SKM-1 (cell line): ENCODE results near the gene TACC3.

Source experiments
- DNase-seq: peaks from one replicate; lab custom pipeline; 2025; ENCODE audit not compliant: unreplicated experiment; lab: John Stamatoyannopoulos, UW

Gene TACC3

GRCh38 chr4:1757836-1758235, 36.5 kb downstream of the TACC3 start:
- DNase-seq = no peak

DNA sequence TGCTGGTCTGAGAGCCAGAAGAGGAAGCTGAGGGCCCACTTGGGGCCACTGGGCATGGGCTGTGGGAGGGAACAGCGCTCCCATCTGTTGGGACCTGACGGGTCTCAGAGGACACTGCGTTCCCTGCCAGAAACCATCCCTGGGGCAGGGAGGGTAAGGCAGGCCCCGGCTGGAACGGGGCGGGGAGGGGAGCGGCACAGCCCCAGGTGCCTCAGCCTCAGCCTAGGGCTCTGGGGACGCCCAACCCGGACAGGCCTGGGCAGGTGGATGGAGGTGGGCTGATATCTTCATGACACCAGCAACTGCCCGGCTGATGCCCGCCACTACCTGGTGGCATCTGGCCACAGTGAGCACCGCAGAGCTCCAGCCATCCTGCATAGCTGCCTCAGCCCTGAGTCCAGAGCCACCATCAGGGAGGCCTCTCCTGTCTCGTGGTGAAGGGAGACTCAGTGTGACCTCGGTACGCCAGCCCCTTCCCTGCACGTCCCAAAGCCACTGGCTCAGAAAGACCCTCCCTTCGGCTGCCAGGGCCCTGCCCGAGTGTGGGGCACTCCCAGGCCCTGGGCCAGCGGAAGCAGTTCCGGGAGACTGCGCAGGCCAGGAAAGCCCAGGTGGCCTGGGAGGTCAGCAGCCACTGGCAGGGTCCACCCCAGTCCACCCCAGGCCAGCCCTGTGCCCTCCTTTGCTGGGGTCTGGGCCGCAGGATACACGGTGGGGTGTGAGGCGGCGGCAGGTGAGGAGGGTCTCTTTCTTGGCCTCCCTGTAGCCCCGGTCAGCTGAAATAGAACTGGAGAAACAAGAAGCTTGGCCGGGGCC, 37.2 kb downstream of the TACC3 start:
- no peak for DNase-seq

GRCh38 chr4:1759170-1759817, 38.0 kb downstream of the TACC3 start:
- no peak for DNase-seq

DNA sequence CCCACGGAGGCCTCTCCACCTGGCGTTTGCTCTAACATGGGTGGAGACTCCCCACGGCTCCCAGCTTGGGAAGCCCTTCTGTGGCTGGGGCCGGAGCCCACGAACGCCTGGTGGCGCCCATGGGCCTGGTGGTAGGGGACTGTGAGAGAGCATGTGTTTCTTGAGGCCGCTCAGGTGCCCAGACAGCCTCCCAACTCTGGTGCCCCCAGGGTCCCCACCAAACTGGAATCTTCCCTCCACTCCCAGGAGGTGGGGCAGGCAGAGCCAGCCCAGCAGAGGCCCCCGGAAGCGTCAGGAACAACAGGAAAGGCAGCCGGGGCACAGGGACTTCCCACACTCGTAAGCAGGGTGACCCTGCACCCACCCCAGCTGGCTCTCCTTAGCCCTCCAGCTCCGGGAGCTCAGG, 38.5 kb downstream of the TACC3 start:
- no peak for DNase-seq

DNA sequence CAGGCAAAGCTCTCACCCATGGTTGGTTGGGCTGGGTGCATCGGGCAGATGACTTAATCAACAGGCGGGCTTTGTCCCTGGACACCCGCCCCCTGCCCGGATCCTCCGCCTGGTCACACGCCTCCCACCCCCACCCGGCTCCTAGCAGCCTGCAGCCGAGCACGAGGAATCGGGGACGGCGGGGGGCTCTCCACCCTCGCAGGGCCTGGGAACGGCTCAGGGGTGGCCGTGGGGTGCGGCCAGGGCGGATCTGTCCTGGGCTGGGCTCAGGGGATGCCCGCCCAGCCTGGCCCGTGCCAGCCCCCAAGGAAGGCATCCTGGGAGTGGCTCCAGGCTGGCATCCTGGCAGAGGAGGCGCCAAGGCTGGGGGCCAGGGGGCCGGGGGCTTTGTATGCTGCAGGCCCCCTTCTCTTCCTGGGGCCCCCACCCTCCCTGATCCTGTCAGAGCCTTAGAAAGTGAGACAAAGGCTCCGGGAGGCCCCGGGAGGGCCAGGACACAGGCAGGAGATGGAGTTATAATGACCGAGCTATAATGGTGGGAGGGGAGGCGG, 39.3 kb downstream of the TACC3 start:
- DNase-seq = no peak

- no peak for DNase-seq
Measured at GRCh38 chr4:1761130-1761689, 39.9 kb downstream of the TACC3 start.

GRCh38 chr4:1762264-1763010, 41.1 kb downstream of the TACC3 start:
- DNase-seq = no peak

- DNase-seq = no peak
Measured at GRCh38 chr4:1763070-1763549, 41.8 kb downstream of the TACC3 start.

- DNase-seq = no peak
Measured at GRCh38 chr4:1763550-1764080, 42.3 kb downstream of the TACC3 start.

GRCh38 chr4:1764670-1765069, 43.3 kb downstream of the TACC3 start:
- no peak for DNase-seq

- DNase-seq = no peak
Measured at GRCh38 chr4:1765409-1766072, 44.2 kb downstream of the TACC3 start.

- DNase-seq = no peak
Measured at GRCh38 chr4:1766106-1767060, 45.1 kb downstream of the TACC3 start.

- DNase-seq = no peak
Measured at GRCh38 chr4:1767061-1767769, 45.9 kb downstream of the TACC3 start.

DNA sequence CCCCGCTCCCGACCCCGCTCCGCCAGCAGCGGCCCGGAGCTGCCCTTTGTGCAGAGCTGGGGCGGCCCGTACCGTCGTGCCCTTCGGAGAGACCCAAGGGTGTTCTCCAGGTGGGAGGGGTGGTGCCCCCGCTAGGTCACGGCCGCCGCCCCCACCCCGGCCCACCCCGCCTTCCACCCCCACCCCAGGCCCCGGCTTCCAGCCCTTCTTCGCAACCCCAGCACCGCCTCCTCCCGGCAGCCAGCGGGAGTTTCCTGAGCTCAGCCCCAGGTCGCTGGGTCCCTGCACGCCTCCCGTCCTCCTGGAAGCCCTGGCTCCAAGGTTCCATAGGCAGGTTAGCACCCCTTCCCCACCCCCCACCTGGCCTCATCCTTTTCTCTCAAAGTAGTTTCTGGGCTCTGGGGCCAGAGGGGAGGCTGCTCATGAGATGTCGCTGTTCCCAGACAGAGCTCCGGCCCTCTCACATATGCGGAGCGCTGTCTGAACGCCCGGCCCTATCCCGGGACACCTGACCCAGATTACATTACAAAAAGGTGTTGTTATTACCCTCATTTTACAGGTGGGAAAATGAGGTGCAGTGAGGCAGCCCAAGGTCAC, 46.5 kb downstream of the TACC3 start:
- no peak for DNase-seq

GRCh38 chr4:1768367-1769034, 47.2 kb downstream of the TACC3 start:
- no peak for DNase-seq

GRCh38 chr4:1769692-1770091, 48.4 kb downstream of the TACC3 start:
- no peak for DNase-seq

DNA sequence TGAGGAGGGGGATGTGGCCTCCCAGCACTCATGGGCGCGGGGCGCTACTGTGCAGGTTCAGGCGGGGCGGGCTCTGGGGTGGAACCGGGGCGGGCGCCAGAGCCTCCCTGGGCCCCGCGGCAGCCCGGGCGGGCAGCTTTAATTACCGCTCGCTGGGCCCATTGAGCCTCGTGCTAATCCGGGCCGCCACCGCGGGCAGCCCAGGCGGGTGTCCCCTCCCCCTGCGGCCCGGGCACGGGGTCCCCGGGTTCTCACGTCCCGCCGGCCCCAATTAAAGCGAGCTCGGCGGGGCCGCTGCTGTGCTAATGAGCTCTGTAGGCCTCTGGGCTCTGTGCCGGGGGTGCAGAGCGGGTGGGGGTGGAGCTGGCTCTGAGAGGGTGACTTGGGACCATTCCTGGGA, 48.9 kb downstream of the TACC3 start:
- no peak for DNase-seq

GRCh38 chr4:1770791-1771231, 49.5 kb downstream of the TACC3 start:
- no peak for DNase-seq
